ENCODE data around the gene SORCS2.

The SORCS2 gene

DNA sequence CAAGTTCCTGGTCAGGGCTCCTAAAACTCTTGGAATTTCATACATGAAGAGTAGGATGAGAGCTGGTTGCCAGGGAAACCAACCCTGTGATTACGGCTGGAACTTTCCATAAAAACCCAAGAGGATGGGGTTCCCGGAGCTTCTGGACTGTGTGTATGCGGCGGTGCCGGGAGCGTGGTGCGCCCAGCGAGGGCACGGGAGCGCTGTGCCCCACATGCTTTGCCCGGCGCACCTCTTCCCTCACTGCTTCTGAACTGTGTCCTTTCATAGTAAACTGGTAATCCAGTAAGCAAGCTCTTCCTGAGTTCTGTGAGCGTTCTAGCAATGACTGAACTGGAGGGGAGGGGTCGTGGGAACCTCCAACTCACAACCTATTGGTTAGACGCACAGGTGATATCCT, 594.7 kb downstream of the SORCS2 start:
- no peak for DNase-seq (ENCODE audit: low read depth, low spot score)

- no peak for DNase-seq (ENCODE audit: low read depth, low spot score)
Measured at GRCh38 chr4:7787681-7788141, 595.4 kb downstream of the SORCS2 start.

DNA sequence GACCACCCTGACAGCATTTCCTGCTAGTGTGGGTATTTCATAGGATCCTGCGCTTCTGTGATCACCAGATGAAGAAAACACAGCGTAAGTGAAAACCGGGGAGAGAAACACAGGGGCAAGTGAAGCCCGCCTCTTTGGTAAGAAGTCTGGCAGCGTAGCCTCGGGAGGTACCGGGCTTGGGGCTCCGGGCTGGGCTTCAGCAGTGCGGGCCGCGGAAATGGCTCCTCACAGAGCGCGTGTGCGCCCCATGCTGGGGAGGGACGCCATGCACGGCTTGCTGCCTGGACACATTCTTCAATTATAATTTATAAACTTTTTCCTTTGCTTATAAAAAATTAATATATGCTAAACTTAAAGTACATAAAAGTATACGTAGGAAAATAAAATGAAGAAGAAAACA, 595.9 kb downstream of the SORCS2 start:
- no peak for DNase-seq (ENCODE audit: low read depth, low spot score)

DNA sequence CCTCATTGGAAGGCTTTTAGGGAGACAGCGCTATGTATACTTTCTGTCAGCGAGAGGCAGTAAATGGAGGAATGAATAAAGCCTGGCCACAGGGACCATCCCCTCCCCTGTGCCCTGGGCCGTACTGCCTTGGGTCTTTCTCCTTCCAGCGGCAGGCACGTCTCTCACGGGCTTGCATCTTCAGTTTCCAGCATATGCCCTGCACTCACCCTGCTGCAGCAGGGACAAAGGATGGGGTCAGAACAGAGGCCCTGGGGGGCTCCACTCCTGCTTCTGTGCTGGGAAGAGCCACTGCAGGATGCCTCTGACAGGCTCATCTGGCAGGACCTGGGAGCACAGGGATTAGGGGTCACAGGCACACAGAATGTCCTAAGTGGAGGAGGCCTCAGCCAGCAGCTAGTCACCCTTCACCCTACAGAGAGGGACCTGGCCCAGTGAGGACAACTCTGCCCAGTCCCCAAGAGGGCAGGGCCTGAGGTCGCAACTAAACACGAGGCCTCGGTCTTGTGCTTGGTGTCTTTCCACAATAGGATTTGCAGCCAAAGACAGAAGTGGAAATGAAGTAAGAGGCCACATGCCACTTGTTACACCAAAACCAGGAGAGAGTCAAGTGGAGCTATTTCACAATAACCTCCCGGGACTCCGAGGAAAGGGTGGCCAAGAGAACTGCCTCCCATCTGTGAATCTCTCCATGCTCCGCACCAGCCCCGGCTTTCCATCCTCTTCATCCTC, 596.5 kb downstream of the SORCS2 start:
- no peak for DNase-seq (ENCODE audit: low read depth, low spot score)

DNA sequence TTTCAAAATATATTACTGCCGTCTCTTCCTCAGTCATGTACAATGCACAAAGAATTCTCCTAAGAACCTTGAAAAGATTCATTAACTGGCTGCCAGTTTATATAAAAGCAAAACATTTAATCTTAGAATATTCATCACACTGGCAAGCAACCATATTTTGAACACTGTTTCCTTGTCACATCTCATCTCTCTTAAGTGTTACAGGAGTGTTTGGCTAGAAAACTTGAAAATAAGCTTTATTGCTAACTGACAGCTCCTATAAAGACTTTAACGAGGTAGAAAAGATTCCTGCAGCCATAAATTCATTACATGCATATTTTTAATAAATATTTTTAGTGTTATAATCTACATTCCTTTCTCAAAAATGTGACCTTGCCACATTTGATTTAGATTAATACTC, 597.7 kb downstream of the SORCS2 start:
- no peak for DNase-seq (ENCODE audit: low read depth, low spot score)

- DNase-seq (ENCODE audit: low read depth, low spot score), result no peak
Measured at GRCh38 chr4:7790999-7791398, 598.7 kb downstream of the SORCS2 start.
